Activated CD4-positive, alpha-beta T cell treated with anti-CD3 and anti-CD28 coated beads, Interleukin-2, amount 50 U/mL, for 16 hours (primary cell): Measurements from ENCODE around the gene CREBBP.

Experiments
- DNase-seq: peaks from one replicate; pipeline ENCODE4 v3.0.0-alpha.2; 2020

CREBBP gene

DNA sequence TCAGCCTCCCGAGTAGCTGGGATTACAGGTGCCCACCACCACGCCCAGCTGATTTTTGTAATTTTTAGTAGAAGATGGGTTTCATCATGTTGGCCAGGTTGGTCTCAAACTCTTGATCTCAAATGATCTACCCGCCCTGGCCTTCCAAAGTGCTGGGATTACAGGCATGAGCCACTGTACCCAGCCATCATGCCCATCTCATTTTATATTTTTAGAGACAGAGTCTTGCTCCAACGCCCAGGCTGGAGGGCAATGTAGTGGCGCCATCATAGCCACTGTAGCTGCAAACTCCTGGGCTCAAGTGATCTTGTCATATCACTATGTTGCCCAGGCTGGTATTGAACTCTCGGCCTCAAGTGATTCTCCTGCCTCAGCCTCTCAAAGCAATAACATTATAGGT lies 120.0 kb downstream of the CREBBP start:
- no peak for DNase-seq

DNA sequence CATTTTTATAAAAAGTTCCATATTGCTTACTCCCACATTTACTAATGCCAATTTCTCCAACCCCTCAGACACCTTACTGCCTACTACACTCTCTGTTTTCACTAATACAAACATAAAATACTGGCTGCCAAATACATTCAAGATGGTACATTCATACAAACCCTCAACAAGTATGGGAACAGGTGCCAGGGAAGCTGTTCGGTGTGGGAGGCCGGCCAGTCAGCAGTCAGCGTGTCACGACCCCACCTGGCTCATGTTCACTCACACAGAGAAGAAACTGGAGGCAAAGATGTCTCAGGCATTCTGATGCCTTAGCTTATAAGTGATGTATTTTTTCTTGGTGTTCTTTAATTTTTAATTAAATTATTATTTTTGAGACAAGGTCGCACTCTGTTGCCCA lies 120.8 kb downstream of the CREBBP start:
- no peak for DNase-seq

DNA sequence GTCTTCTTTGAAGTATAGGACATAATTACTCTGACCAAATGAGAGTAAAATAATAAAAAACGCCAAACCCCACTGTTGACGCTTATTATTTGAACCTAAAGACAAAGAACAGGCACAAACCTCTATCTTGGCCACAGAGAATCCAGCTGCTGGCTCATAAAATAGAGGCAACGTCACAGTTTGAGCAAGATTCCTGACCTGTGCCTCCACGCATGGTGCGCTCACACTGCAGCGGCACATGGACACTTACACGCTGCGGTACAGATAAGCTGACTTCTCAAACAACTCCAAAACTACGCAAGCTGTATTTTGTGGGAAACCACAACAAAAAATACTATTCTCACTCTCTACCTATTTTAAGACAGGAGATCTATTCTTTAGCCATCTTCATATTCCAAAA lies 124.4 kb downstream of the CREBBP start:
- no peak for DNase-seq

DNA sequence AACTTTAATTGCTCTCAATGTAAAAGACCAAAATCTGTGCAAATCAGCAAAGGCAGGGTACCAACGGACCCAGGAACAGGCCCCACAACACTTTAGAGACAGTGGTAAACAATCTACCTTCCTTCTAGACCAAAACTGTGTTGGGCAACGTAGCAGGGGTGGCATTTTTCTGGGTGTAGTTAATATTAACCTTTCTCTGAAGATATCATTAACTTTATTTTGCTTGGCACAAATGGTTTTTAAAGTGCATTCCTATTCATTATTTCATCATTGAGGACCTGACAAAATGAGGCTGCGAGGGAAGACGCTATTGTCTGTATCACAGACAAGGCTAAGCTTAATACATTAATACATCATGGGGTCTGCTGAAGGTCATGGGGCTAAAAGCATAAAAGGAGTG lies 125.3 kb downstream of the CREBBP start:
- no peak for DNase-seq

DNA sequence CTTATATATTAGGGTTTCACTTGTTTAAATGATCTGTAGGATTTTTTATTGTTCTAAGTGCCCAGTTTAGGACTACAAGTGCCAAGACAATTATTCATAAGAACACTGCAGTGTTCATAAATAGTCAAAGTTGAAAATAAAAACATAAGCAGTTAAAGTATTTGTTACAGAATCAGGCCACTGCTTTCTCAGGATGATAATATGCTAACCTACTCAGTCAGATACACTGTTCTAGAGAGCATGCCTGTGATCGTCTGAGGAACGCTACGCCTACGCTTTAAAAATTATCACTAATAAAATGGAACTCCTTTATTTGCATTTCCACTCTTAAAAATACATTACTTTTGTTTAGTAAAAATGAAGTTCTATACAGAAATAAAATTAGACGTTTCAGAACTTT lies 125.7 kb downstream of the CREBBP start:
- DNase-seq = no peak

DNA sequence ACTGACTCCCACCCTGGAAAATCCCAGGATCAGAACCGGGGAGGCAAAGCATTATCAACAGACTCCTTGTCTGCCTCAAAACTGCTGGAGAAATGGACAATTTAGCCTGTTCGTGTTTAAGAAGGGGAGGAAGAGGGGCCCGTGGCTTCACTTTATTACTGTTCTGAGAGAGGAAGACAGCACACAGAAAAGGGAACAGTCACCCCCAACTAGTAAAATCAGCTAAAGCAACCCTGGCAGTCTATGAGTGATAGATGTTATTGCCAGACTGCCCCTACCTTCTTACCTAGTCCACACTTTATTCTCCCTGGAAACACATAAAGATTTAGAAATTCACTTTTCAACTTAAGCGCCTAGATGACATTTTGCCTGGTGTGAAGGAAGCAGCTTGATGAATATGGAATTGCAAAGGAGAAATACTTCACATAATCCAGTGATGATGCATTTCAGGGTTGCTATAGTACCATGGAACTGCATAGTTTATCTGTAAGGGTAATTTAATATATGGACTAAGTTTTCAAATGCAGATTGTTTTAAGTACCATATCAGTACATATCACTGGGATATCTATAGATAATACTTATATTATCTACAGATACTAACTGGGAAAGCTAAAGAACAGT lies 126.3 kb downstream of the CREBBP start:
- DNase-seq = no peak

DNA sequence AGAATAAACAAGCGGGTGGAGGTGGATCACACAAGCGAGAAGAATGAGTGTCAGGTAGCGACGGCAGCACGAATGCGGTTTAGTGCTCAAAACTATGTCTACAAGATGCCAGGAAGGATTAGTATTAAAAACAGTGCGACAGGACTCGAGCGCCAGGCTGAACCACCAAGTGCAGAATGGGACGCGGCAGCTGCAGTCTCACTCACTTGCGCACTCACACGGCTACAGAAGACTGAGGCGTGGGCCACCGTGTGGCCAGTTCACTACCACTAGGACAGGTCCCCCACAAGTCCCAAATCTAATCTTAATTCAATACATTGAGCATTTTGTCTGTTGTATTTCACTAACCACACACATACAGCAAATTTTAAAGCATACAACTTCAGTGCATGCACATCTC lies 127.5 kb downstream of the CREBBP start:
- DNase-seq = no peak

DNA sequence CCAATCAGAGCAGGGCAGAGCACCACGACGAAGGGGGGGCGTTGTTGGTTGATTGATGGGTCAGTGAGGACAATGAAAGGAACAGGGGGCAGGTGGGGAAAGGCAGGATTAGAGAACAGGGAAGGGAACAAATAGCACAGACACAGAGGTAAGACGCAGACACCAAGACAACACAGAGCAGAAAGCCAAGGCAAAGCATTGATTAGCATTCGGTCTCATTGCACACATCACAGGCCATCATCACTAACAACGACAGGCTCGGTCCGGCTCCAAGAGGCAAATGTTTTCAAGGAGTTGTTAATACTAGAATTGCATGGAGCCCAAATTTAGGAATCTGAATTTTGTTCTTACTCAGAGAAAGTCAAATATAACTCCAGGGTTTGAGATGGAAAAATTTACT lies 128.6 kb downstream of the CREBBP start:
- DNase-seq = no peak

DNA sequence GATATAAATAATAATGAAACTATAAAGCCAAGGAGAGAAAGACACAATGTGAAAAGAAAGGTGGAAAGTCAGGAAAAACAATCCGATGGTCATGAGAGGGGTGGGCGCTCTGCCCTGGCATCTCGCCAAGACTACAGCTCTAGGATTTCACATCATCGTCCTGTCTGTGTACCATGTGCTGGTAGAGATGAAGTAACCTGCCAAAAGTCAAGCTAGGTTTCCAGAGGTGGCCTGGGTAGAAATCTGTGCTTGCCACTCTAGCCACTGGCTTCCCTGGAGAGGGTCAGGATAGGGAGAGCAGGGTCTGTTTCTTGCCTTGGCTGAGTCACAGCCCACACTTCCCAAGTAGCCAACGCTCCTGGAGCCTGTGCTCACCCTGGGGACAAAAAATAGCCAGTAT lies 132.2 kb downstream of the CREBBP start:
- no peak for DNase-seq

DNA sequence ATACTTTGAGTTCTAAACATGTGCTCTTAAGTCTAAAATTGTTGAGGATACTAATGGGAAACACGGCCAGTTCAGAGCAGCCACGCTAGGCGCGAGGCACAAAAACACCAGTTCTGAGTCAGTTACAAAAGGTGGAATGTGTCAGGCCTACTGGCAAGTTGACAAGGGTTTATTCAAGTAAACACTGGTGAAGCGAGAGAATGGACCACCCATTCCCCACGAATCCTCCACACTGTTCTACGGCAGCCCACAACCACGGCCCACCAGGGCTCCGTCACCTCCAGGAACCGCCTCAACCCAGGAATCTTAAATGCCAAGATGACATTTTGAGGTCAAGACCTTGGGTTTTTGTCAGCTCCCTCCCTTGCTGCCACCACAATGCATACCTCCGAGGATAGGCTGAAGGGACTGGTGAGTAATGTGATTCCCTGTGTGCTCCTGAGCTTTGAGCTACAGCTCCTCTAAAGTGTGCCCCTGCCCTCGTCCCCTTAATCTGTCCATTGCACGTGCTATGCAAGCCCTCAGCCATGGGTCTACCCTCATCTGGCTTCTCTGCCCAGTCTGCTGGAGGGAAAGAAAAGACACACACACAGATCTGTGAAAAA lies 134.7 kb downstream of the CREBBP start:
- no peak for DNase-seq

DNA sequence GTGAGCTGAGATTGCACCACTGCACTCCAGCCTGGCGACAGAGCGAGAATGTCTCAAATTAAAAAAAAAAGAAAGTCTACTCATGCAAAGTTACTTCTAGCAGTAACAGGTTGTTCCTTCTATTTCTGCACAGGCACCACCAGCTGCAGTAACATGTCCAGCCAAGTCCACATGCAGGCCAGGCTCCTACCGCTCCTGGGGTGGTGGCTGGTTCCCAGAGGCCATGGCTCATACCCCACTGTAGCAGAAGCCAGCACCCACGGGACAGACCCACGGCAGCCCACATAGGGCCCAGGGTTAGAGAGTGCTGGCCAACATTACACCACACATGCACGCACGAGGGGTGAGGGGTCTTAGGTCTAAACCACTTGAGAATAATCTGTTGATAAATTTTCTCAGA lies 136.5 kb downstream of the CREBBP start:
- no peak for DNase-seq

DNA sequence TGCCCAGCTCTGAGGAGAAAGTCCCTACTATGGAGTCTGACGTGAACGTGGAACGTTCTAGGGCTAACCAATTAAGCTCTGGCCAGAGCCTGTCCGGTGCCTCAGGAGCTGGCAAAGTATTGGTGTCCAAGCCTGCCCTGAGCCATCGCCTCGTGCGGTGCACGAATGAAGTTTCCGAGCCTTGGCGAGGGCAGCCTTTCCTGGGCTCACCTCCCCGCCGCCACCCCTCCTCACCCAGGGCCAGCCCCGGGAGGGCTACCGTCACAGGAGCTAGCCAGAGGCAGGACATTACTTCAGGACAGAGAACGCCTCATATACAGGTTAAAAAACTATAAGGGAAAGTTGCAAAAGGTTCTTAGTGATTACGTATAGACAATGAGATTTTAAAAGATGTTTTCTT lies 139.6 kb downstream of the CREBBP start:
- no peak for DNase-seq

DNA sequence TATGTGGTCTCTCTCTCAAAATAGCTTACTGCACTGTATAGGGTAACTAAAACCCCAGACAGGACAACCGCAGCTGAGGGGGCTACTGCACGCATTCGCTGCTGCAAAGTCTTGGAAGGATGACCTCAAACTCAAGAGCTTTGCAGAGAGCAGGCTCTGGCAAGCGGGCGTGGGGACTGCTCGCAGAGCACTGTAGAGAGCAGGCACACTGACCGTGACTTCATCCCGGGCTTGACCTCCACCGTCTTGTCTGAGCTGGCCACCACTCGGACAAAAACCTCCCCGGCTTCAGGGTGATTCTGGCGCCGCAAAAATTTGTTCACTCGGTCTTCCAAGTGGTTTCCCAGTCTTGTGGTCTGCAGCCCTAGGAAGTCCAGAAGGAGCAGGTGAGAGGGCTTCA lies 140.3 kb downstream of the CREBBP start:
- no peak for DNase-seq

DNA sequence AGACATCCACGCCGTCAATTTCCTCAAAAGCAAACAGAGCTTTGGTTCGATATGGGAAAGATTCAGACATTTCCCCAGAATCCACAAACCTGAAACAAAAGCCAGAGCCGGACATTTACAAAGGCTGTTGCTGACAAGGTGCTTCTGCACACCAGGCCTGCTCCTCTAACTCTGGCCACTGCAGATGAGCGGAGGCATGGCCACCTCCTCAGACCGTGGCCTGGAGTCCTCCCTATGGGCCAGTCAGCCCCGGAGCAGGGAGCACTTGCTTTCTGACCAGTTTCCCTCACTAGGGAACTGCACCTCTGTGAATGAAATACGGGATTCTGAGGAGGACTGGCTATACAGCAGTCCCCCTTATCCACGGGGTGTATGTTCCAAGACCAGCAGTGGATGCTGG lies 140.9 kb downstream of the CREBBP start:
- no peak for DNase-seq

DNA sequence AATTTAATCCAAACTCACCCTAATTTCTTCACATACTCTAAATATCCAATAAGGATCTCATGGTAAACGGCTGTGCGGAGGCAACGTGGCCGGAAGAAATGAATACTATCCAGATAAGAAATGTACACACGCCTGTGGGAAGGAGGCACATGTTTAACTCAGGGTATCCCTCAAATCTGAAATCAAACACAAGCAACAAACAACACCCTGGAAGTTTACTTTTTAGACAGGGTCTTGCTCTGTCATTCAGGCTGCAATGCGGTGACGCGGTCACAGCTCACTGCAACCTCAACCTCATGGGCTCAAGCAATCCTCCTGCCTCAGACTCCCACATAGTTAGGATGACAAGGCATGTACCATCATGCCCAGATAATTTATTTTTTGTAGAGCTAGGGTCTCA lies 142.0 kb downstream of the CREBBP start:
- DNase-seq = no peak

DNA sequence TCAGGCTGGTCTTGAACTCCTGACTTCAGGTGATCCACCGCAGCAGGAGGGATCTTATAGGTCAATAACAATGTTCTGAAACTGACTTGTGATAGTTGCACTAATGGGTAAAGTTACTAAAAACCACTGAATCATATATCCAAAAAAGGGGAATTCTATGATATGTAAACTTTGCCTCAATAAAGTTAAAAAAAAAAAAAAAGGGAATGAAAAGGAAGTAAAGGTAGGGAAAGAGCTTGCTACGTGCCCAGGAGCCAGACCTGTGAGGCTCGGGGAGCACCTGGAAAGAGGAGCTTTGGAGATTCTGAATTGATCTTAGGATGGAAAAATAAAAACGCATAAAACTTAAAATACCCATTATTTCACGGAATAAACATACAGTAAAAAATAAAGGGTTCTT lies 142.4 kb downstream of the CREBBP start:
- no peak for DNase-seq

DNA sequence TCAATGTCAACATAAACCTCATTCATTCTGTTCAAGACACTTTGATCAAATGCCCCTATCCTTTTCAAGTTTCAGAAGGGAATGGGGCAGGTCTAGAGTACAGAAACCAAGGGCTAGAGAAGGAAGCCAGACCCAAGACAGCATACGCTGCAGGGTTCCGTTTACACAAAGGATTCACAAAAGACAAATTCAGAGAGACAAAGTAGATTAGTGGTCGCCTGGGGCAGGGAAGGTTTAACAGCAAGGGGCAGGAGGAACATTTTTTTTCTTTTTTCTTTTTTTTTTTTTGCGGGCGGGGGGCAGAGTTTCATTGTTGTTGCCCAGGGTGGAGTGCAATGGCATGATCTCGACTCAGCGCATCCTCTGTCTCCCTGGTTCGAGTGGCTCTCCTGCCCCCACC lies 143.3 kb downstream of the CREBBP start:
- no peak for DNase-seq

DNA sequence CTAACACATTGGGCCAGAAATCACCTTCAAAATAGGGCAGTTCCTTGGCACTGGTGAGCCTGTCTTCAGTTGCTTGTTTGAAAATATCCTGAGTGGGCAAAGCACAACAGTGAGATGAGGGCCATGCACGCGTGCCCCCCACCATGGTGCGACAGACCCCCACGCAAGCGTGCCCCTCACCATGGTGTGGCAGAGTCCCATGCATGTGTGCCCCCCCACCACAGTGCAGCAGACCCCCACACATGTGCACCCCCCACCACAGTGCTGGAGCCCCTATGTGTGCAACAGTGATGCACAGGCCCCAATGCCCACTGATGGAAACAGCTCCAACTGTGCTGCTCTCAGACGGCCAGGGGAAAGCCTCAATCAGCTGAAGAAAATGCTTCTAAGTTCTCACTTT lies 144.4 kb downstream of the CREBBP start:
- DNase-seq = no peak

DNA sequence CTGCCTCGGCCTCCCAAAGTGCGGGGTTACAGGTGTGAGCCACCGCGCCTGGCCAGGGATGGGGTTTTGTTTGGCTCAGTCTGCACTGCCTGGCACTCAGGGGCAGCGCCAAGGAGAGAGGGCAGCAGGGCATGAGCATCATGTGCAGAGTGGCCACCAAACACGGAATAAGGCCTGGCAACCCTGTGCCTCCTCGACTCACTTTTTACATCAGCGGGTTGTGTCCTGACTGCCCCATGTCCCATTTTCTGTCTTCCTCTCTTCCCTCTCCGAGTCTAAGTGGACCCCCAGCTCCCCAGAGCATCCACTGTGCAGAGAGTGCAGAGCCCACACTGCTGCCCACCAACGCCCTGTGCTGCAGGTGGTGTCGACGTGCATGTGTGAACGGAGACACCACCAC lies 145.0 kb downstream of the CREBBP start:
- DNase-seq = no peak

DNA sequence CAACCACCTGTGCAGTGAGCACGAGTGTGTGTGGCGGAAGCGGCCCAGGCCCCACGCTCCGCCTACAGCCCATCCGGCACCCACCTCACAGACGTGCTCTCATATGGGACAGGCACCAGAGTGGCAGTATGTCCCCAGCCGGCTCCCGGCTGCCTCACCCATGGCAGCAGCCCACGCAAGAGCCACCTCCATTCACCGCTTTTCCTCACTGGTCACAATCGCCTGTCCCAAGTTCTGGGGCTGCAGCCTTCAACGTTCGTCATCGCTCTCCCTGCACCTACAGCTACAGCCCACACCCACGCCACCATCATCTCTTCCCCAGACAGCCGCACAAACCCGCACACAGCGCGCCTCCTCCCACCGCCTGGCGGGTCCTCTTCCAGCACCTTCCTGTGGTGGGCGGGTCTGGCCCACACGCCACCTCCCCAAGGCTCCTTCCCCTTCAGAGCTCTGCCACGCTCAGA lies 145.7 kb downstream of the CREBBP start:
- no peak for DNase-seq

DNA sequence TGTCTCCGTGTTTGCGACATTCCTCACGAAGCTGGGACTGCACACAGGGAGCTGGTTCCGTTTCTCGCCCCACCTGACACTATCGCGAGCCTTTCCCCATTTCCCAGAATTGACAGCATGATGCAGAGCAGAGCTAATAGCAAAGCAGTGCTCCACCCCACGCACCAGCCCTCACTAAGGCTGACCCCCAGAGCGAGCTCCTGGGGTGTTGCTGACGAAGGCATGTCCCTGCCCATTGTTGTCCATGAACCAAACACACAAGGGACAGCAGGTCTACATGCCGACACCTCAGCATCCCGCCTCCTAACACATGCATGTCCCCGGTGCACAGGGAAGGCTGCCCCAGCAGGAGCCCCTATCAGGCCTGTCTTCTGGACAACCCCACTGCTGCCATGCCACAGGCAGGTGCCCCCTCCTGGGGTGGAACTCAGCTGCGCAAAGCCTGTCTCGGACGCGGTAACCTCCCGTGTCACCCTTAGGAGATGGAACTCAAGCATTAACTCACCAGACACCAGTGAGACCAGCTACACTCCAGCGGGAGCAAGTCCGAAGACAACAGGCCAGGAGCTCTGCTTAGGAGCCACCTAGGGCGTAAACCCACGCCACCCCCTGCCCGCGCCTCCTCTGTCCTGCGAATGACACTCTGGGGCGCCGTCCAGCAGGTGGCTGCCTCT lies 146.3 kb downstream of the CREBBP start:
- no peak for DNase-seq

DNA sequence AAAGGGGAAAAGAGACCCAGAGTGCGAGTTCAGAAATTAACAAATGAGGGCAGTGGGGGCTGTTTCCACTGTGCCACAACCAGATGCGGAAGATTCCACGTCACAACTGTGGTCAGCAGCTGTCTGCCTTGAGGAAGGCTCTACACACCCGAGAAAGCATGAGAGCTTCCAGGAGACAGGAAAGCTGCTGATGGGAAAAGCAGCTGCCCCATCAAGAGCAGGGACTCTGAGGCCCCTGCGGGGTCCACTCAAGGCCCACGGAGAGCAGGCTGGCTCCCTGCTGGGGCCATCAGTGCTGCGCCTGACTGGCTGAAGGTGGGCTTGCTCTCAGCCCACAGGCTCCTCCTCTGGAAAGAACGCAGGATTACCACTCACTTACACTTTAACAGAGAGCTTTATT lies 148.3 kb downstream of the CREBBP start:
- no peak for DNase-seq

DNA sequence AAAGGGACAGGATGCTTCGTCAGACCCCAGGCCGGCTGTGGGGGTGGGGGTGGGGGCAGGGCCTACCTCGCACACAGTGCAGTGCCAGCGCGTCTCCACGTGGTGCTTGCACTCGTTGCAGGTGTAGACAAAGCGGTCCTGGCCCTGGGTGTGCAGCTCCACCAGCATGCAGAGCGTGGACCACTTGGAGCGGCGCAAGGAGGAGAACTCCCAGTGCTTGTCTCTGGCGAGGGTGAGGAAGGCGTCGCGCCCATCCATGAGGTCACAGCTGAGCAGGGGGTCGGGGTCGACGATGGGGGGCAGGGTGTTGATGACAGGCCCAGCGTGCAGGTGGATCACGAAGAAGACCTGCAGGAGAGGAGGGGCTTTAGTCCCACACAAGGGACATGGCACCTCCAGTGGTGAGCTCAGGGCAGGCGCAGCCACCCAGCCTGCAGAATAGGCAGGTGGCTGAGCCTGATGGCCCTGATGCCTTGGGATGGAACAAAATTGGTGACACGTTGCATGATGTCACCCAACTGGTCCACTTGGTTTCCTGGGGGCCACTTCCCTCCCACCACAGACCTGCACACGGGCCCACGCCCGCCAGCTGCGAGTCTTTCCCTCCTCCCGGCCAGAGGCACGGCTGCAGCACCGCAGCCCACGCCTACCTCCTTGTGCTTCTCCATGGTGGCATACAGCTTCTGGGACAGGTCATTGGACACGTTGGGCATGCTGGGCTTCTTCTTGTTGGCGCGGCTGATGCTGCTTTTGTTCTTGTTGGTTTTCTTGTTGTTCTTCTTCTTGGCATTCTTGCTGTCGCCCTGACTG lies 149.2 kb downstream of the CREBBP start:
- no peak for DNase-seq
